ENCODE data around the gene GAREM1.

GAREM1 gene

DNA sequence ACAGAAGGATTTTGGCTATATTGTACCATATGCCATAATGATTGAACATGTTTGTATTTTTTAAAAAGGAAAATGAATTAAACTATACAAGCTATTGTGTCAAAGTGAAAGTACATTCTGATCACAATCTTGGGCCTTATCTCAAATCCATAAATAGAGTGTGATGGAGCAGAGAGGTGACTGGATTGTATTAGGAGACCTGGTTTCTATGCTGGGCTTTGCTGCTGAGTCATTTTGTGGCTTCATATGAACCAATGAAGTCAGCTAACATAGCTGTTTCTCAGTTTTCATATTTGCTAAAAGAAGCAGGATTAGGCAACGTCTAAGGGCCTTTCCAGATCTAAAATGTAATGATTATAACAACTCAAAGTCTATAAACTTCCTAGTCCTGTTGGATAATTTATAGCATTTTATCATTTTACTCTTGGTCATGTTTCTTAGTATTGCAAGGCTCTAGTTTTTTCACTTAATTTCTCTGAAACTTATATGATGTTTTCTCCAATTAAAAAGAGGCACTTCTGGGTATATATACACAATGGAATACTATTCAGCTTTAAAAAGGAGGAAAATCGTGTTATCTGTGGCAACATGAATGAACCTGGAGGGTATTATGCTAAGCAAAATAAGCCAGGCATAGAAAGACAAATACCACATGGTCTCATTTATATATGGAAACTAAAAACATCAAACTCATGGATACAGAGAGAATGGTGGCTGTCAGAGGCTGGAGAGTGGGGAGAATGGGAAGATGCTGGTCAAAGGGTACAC is 168.5 kb downstream of the GAREM1 start:
- TF ChIP-seq, protein P1, sequence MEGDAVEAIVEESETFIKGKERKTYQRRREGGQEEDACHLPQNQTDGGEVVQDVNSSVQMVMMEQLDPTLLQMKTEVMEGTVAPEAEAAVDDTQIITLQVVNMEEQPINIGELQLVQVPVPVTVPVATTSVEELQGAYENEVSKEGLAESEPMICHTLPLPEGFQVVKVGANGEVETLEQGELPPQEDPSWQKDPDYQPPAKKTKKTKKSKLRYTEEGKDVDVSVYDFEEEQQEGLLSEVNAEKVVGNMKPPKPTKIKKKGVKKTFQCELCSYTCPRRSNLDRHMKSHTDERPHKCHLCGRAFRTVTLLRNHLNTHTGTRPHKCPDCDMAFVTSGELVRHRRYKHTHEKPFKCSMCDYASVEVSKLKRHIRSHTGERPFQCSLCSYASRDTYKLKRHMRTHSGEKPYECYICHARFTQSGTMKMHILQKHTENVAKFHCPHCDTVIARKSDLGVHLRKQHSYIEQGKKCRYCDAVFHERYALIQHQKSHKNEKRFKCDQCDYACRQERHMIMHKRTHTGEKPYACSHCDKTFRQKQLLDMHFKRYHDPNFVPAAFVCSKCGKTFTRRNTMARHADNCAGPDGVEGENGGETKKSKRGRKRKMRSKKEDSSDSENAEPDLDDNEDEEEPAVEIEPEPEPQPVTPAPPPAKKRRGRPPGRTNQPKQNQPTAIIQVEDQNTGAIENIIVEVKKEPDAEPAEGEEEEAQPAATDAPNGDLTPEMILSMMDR (IDR thresholded peaks at IDR 0.05; ENCODE audit: low read length, missing control alignments) = no peak
- DNase-seq (ENCODE audit: low read depth) = peak; percentile 85

DNA sequence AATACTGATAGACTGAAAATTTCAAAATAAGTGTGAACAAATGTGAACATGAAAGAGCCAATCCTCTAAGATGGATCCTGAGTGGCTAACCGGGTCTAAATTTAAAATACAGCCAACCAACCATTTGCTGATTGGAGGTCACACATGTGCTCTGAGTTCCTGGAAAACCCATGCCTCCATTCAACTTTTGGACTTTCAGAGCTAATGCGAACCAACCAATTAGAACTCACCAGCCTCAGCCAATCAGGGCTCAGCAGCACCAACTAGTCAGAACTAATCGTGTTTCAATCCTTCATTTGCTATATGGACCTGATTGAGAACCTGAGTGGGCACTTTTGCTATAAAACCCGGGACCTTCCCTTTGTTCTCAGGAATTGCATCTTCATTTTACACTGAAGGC is 169.3 kb downstream of the GAREM1 start:
- DNase-seq (ENCODE audit: low read depth) = no peak
- TF ChIP-seq, protein P1 (IDR thresholded peaks at IDR 0.05; ENCODE audit: low read length, missing control alignments) = no peak
- no peak overlapping the region for H3K4me3 ChIP-seq (replicated peaks; ENCODE audit: low read depth, low read length)

More for the DNA sequence above, 168.5 kb downstream of the GAREM1 start:
- no peak overlapping the region for H3K4me3 ChIP-seq (replicated peaks; ENCODE audit: low read depth, low read length)

DNA sequence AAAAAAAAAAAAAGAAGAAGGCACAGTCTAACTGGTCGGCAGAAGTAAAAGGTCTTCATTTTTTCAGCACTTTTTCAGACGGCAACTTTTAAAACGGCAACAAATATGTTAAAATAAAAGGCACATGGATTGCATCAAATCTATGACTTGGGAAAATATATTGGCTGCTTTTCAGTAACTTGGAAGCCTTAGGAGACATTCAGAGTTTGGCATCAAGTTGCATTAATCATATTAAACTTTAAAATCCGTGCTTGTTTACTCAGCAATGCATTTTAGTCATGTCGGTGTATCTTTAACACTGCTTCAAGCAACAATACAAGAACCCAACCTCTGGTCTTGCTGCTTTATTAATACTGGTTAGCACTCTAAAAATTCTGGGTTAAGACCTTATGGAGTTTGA is 169.8 kb downstream of the GAREM1 start:
- no peak overlapping the region for H3K4me3 ChIP-seq (replicated peaks; ENCODE audit: low read depth, low read length)
- TF ChIP-seq, protein P1 (IDR thresholded peaks at IDR 0.05; ENCODE audit: low read length, missing control alignments) = no peak
- DNase-seq (ENCODE audit: low read depth) = peak; percentile 76

DNA sequence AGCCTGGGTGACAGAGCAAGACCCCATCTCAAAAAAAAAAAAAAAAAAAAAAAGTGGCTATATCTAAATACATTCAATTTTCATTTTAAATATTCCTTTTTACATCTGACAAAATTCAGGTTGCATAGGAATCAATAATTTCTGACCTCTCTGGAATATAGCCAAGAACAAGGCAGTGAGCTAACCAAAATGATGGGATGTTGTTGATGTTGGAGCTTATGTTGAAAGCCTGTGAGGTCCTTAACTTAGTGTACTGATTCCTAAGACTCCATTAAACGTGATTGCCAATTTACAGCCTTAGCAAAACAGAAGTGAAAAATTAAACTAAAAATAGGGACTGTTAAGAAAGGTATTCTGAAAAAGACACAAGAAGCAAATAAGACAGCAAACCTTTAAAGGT is 171.2 kb downstream of the GAREM1 start:
- no peak for DNase-seq (ENCODE audit: low read depth)
- TF ChIP-seq, protein P1 (IDR thresholded peaks at IDR 0.05; ENCODE audit: low read length, missing control alignments) = no peak
- no peak overlapping the region for H3K4me3 ChIP-seq (replicated peaks; ENCODE audit: low read depth, low read length)

DNA sequence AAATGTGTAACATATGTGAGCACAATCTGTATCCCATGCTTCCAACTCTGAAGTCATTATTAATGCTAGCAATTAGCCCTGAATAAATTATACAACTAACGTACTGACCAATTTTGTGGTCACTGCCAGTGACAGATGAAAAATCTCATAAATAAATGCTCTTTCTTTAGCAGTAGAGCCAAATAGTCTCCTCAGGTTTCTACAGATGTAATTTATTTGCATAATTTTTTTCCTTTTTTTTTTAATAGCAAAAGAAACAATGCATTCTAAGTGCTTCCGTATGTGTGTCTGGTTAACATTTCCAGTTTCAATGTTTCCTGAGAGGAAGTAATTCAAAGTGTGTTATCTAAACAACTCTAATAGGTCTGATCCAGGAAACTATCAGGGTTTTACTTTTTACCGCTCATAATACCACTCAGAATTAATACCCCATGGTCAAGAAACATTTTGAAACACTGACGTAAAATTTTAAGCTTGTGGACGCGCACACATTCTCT is 172.5 kb downstream of the GAREM1 start:
- peak; percentile 24 for DNase-seq (ENCODE audit: low read depth)
- TF ChIP-seq, protein P1 (IDR thresholded peaks at IDR 0.05; ENCODE audit: low read length, missing control alignments) = no peak
- H3K4me3 ChIP-seq (replicated peaks; ENCODE audit: low read depth, low read length) = no peak overlapping the region

DNA sequence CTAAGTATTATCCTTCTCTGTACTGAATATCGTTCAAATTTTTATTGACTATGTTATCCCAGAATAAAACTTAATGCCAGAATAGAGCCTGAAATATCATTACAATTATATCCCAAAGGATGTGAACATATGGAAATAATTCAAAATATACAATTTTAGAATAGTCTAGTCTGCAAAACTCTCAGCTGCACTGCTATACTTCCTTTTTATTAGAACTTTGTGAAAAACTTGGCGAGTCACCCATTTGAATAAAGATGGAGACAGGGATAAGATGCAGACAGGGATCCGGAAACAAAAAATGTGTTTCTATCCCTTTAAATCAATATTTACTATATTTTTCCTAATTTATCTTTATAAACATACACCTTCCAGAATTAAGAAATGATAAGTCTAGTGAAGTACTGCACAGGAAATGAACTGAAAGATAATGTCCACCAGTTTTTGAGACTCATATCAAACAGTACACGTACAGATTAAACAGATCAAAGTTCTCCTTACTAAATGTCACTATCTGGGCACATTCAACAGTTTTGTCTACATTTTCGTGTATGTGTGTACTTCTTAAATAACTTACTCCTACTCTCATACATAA is 173.0 kb downstream of the GAREM1 start:
- DNase-seq (ENCODE audit: low read depth) = no peak
- TF ChIP-seq, protein P1 (IDR thresholded peaks at IDR 0.05; ENCODE audit: low read length, missing control alignments) = no peak
- H3K4me3 ChIP-seq (replicated peaks; ENCODE audit: low read depth, low read length) = no peak overlapping the region
